GM12878 (cell line): ENCODE results near the gene KCNE4. TPM values are rescaled to one million over a fixed set of nuclear protein-coding genes. Genes with fewer than 3 reads are reported as not detected.

ENCODE experiments used
- ATAC-seq: fragments of 200-7000 bp; cut with Tn5 transposase; 3 replicates; pipeline ENCODE4 v1.9.1; 2020; ENCODE audit warnings: mild to moderate bottlenecking, moderate library complexity
- BruUV-seq: library from RNA; stranded (reverse); fragments of 400-500 nt; replicated peaks from 2 replicates; lab custom pipeline; 2021; lab: Mats Ljungman, UMichigan
- CTCF ChIA-PET: fragments of 300-600 bp; sonication (Branson Sonifier 250); formaldehyde crosslinking; extraction: SDS; loops from one replicate; lab custom pipeline; 2021; ENCODE audit warnings: inconsistent platforms; lab: Yijun Ruan, JAX
- POLR2A ChIA-PET: fragments of 350-600 bp; formaldehyde crosslinking; extraction: SDS; loops from one replicate; lab custom pipeline; 2021; ENCODE audit warnings: inconsistent platforms; lab: Charles Lee
- RAD21 ChIA-PET: fragments of 300-600 bp; sonication (Branson Sonifier 250); formaldehyde crosslinking; loops from one replicate; lab custom pipeline; 2023; ENCODE audit warnings: antibody characterized with exemption; ENCODE audit not compliant: unreplicated experiment; lab: Charles Lee
- SMC1A ChIA-PET: fragments of 300-600 bp; sonication (Branson Sonifier 250); formaldehyde crosslinking; loops from one replicate; lab custom pipeline; 2023; ENCODE audit not compliant: unreplicated experiment, uncharacterized antibody; lab: Charles Lee
- DNase-seq: peaks from one replicate; pipeline ENCODE4 v3.0.0-alpha.2; 2011; ENCODE audit warnings: low read depth, low spot score
- FAIRE-seq: peaks from 3 replicates; lab custom pipeline; 2011; peaks lifted over from hg19 to GRCh38; lab: Jason Lieb, UNC
- H2AFZ ChIP-seq: 2 replicates; pipeline ENCODE4 v1.6.0; 2011; ENCODE audit warnings: low read depth, low read length, control low read depth; ENCODE audit not compliant: control insufficient read depth
- H3K27ac ChIP-seq: 2 replicates; pipeline ENCODE4 v1.5.1; 2011; ENCODE audit warnings: control low read depth; ENCODE audit not compliant: control insufficient read depth, insufficient read depth
- H3K27me3 ChIP-seq, 2 experiments: replicated peaks in 1 of 2; 2 replicates each; pipeline versions ENCODE4 v1.6.0 to v1.6.1; 2011; ENCODE audit warnings: low read length in 1 of 2; ENCODE audit not compliant: control insufficient read depth in 2 of 2, insufficient read depth in 2 of 2
- H3K36me3 ChIP-seq, 2 experiments: 2 replicates each; pipeline ENCODE4 v1.5.1; 2011; ENCODE audit warnings: low read length in 1 of 2; ENCODE audit not compliant: control insufficient read depth in 2 of 2, insufficient read depth in 2 of 2
- H3K4me1 ChIP-seq: 2 replicates; pipeline ENCODE4 v1.6.1; 2011; ENCODE audit warnings: mild to moderate bottlenecking, low read length, moderate library complexity, mixed read lengths; ENCODE audit not compliant: control insufficient read depth, insufficient read depth
- H3K4me2 ChIP-seq: 2 replicates; pipeline ENCODE4 v1.6.0; 2011; ENCODE audit warnings: control low read depth; ENCODE audit not compliant: control insufficient read depth, insufficient read depth
- H3K4me3 ChIP-seq: fragments of 200-600 bp; sonication (generic); 2 replicates; pipeline ENCODE4 v1.5.1; 2016
- H3K79me2 ChIP-seq: 2 replicates; pipeline ENCODE4 v1.6.0; 2011; ENCODE audit warnings: low read length; ENCODE audit not compliant: control insufficient read depth, insufficient read depth
- H3K9ac ChIP-seq: 2 replicates; pipeline ENCODE4 v1.8.0; 2011; ENCODE audit warnings: low read length, control low read depth, mixed read lengths; ENCODE audit not compliant: control insufficient read depth, insufficient read depth
- H3K9me3 ChIP-seq: replicated peaks from 3 replicates; pipeline ENCODE4 v1.5.1; 2011; ENCODE audit warnings: mild to moderate bottlenecking, low read length; ENCODE audit not compliant: control insufficient read depth, insufficient read depth
- H4K20me1 ChIP-seq: 2 replicates; pipeline ENCODE4 v1.6.0; 2011; ENCODE audit not compliant: control insufficient read depth, insufficient read depth
- CBX3 ChIP-seq: fragments of 200-600 bp; sonication (generic); IDR thresholded peaks from 2 replicates; pipeline ENCODE4 v1.6.1; 2016; ENCODE audit warnings: low read depth, borderline replicate concordance
- ESRRA ChIP-seq: IDR thresholded peaks from 2 replicates; pipeline ENCODE4 v1.6.1; 2012; ENCODE audit warnings: mild to moderate bottlenecking, low read length, improper control_type of control experiment
- HDGF ChIP-seq: fragments of 450-650 bp; IDR thresholded peaks from 2 replicates; pipeline ENCODE4 v1.6.1; 2016; ENCODE audit warnings: antibody characterized with exemption
- NR2F1 ChIP-seq: fragments of 450-650 bp; conservative IDR thresholded peaks from 2 replicates; pipeline ENCODE4 v1.6.1; 2017; ENCODE audit warnings: mild to moderate bottlenecking
- RAD21 ChIP-seq: IDR thresholded peaks from 2 replicates; pipeline ENCODE4 v1.6.1; 2011; ENCODE audit warnings: mild to moderate bottlenecking, low read depth, low read length, moderate library complexity; ENCODE audit not compliant: insufficient read depth
- SMC3 ChIP-seq: IDR thresholded peaks from 2 replicates; pipeline ENCODE4 v1.6.1; 2011; ENCODE audit warnings: low read length, improper control_type of control experiment, borderline replicate concordance
- WRNIP1 ChIP-seq: IDR thresholded peaks from 2 replicates; pipeline ENCODE4 v1.6.1; 2011; ENCODE audit warnings: low read depth, low read length, improper control_type of control experiment, borderline replicate concordance
- ZNF217 ChIP-seq: fragments of 450-650 bp; IDR thresholded peaks from 2 replicates; pipeline ENCODE4 v1.6.1; 2017; ENCODE audit warnings: antibody characterized with exemption, mild to moderate bottlenecking
- WGBS: methylation state at CpG from one replicate; pipeline ENCODE4 v1.1.6; 2016; ENCODE audit warnings: low lambda C conversion rate; ENCODE audit not compliant: insufficient replicate concordance, insufficient coverage; ENCODE audit errors: missing lambda C conversion rate; 5-methylcytosine and 5-hydroxymethylcytosine counted together
- in situ Hi-C: fragments of 300-500 bp; cut with MboI; formaldehyde crosslinking; loops from 9 replicates; pipeline ENCODE4 v1.14.3; 2018; ENCODE audit warnings: mixed read lengths
- intact Hi-C: fragments of 100-400 bp; cut with micrococcal nuclease; formaldehyde crosslinking; loops from one replicate; pipeline ENCODE4 v1.14.2; 2022; ENCODE audit not compliant: unreplicated experiment
- polyA plus RNA-seq, 11 experiments: library from polyadenylated mRNA; depleted of rRNA in 4 of 11; unstranded in 6 of 11; stranded (reverse) in 5 of 11; fragments of >200 nt; fragmentation: Nextera tagmentation in 4 of 11; fragmentation: Illumina TruSeq in 1 of 11; extraction: Ambion mirVana in 4 of 11; extraction: Trizol in 1 of 11; gene quantifications; 1 replicate in 1 of 11; 2 replicates in 10 of 11; pipeline versions ENCODE4 v1.2.1 to v1.2.3, GENCODE V29; 2011 to 2016; ENCODE audit warnings: inconsistent platforms in 2 of 11, missing spikeins in 2 of 11, low read depth in 1 of 11
- total RNA-seq, 4 experiments: library from RNA; depleted of rRNA in 3 of 4; stranded (reverse); fragments of >200 nt in 3 of 4; fragmentation: Illumina TruSeq in 1 of 4; extraction: Trizol in 1 of 4; gene quantifications; 2 replicates each; pipeline versions ENCODE4 v1.2.1 to v1.2.3, GENCODE V29; 2013 to 2021
- TF ChIP-seq, protein P1 (sequence below): fragments of 450-650 bp; IDR thresholded peaks from 2 replicates; pipeline ENCODE4 v1.6.1; 2017; ENCODE audit warnings: mild to moderate bottlenecking, moderate library complexity
- TF ChIP-seq, protein P2 (sequence below), 3 experiments: IDR thresholded peaks in 2 of 3; conservative IDR thresholded peaks in 1 of 3; 2 replicates each; pipeline ENCODE4 v1.5.1; 2011; ENCODE audit warnings: low read depth in 3 of 3, low read length in 3 of 3, mild to moderate bottlenecking in 3 of 3, control low read depth in 2 of 3, moderate library complexity in 2 of 3, inconsistent platforms in 1 of 3, mixed read lengths in 1 of 3; ENCODE audit not compliant: control insufficient read depth in 2 of 3, insufficient read depth in 1 of 3; ENCODE audit errors: extremely low read depth in 1 of 3

KCNE4 gene
- total and polyA plus RNA-seq, 10 of the 15 experiments (the other 5 are each of a cell fraction or from before 2014, with no cell fraction given), result 0.30 TPM; not detected in 9

- TF ChIP-seq ESRRA (no peak), ZNF217 (no peak), WRNIP1 (no peak), CBX3 (no peak), NR2F1 (no peak)
- TF ChIP-seq, all 136 proteins: peak for 0
Measured at GRCh38 chr2:223100061-223100511, 48.1 kb downstream of the KCNE4 start (continued).

DNA sequence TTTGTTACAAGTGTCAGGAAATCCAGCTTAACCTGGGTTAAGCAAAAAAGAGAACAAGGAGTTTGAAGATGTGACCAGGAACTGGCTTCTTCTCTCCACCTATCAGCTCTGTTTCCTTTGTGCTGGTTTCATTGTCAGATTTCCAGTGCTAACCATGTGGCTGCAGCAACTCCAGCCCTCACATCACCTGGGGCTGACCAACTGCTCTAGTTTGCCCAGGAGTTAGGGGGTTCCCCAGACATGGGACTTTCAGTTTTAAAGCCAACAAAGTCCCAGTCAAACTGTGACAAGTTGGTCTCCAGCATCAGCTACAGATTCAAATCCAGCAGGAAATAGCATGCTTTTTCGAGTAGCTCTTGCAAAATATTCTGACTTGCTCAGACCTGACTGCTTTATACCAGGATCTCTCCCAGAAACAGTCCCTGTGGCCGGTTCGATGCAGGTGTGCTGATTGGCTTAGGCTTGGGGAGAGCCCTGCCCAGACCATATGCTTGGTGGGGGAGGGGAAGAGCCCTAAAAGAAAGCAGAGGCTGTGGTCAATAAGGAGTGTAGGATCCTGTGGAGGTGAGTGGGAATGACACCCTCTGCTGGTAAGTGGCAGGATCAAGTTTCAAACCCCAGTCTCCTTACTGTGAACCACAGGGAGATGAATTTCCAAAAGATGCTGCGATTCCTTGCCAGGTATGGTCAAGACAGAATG lies 49.5 kb downstream of the KCNE4 start:
- ChIA-PET SMC1A (interaction anchor here (0.8 to 1.6 kb wide), 2 partner anchors 18 to 80 kb away, joined by 3 read pairs; no protein-coding TSS in a partner anchor), POLR2A (no interaction called here), RAD21 (interaction anchor here (2.0 kb wide), 1 partner anchor 129 kb away, joined by 8 read pairs; no protein-coding TSS in a partner anchor), CTCF (interaction anchor here (0.6 to 3.1 kb wide), 7 partner anchors 13 to 801 kb away, joined by 3 to 14 read pairs (median 3); no protein-coding TSS in a partner anchor)
- BruUV-seq, result no TSS peak
- H3K27me3 ChIP-seq, result no peaks in the 10 kb centered on the region; a peak in 1 of 4 replicates
- H3K36me3 ChIP-seq, result no peaks in the 10 kb centered on the region
- 53% methylated on average over 4 of the region's 4 CpGs for WGBS
- H4K20me1 ChIP-seq, result no peaks in the 10 kb centered on the region
- TF ChIP-seq RAD21 (0 out of 2 replicates have a peak, but pooled peaks have one; percentile 20), HDGF (no peak), SMC3 (peak; percentile 49; the same call in 1 of the 2 replicates)
- TF ChIP-seq, protein P1, sequence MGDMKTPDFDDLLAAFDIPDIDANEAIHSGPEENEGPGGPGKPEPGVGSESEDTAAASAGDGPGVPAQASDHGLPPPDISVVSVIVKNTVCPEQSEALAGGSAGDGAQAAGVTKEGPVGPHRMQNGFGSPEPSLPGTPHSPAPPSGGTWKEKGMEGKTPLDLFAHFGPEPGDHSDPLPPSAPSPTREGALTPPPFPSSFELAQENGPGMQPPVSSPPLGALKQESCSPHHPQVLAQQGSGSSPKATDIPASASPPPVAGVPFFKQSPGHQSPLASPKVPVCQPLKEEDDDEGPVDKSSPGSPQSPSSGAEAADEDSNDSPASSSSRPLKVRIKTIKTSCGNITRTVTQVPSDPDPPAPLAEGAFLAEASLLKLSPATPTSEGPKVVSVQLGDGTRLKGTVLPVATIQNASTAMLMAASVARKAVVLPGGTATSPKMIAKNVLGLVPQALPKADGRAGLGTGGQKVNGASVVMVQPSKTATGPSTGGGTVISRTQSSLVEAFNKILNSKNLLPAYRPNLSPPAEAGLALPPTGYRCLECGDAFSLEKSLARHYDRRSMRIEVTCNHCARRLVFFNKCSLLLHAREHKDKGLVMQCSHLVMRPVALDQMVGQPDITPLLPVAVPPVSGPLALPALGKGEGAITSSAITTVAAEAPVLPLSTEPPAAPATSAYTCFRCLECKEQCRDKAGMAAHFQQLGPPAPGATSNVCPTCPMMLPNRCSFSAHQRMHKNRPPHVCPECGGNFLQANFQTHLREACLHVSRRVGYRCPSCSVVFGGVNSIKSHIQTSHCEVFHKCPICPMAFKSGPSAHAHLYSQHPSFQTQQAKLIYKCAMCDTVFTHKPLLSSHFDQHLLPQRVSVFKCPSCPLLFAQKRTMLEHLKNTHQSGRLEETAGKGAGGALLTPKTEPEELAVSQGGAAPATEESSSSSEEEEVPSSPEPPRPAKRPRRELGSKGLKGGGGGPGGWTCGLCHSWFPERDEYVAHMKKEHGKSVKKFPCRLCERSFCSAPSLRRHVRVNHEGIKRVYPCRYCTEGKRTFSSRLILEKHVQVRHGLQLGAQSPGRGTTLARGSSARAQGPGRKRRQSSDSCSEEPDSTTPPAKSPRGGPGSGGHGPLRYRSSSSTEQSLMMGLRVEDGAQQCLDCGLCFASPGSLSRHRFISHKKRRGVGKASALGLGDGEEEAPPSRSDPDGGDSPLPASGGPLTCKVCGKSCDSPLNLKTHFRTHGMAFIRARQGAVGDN, result no peak
- TF ChIP-seq, protein P2, sequence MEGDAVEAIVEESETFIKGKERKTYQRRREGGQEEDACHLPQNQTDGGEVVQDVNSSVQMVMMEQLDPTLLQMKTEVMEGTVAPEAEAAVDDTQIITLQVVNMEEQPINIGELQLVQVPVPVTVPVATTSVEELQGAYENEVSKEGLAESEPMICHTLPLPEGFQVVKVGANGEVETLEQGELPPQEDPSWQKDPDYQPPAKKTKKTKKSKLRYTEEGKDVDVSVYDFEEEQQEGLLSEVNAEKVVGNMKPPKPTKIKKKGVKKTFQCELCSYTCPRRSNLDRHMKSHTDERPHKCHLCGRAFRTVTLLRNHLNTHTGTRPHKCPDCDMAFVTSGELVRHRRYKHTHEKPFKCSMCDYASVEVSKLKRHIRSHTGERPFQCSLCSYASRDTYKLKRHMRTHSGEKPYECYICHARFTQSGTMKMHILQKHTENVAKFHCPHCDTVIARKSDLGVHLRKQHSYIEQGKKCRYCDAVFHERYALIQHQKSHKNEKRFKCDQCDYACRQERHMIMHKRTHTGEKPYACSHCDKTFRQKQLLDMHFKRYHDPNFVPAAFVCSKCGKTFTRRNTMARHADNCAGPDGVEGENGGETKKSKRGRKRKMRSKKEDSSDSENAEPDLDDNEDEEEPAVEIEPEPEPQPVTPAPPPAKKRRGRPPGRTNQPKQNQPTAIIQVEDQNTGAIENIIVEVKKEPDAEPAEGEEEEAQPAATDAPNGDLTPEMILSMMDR (IDR thresholded peaks at IDR 0.05 in 2 of 3, conservative IDR thresholded peaks at IDR 0.05 in 1 of 3; ENCODE audit: control insufficient read depth in 2 of 3, extremely low read depth in 1 of 3, insufficient read depth in 1 of 3, low read depth in 3 of 3, low read length in 3 of 3), result peak; percentile 26 to 34 (median 28); a peak in 4 of 6 replicates
- no peak overlapping the region for H3K4me3 ChIP-seq
- H3K4me1 ChIP-seq, result peaks cover 5% of the 10 kb centered on the region; the same call in 1 of the 2 replicates
- in situ Hi-C loops (no loop called here), intact Hi-C loops (loop anchor here (1.0 kb wide), 1 partner anchor 130 kb away; no protein-coding TSS in a partner anchor)
- no peaks in the 10 kb centered on the region for H3K79me2 ChIP-seq
- FAIRE-seq, result peak; percentile 23
- H3K27ac ChIP-seq, result no peak overlapping the region
- DNase-seq, result peak; percentile 31
- no peak overlapping the region; the same call in 1 of the 2 replicates for H2AFZ ChIP-seq
- ATAC-seq, result peak; percentile 83
- no peak overlapping the region for H3K4me2 ChIP-seq
- no peak overlapping the region for H3K9ac ChIP-seq
- H3K9me3 ChIP-seq, result no peaks in the 10 kb centered on the region
